Smooth muscle cell of the umbilical artery (primary cell): ENCODE results near the gene TFEB. TPM values are rescaled to one million over a fixed set of nuclear protein-coding genes. Genes with fewer than 3 reads are reported as not detected.

ENCODE experiments used
- total RNA-seq: library from RNA; depleted of rRNA; stranded (reverse); fragments of >200 nt; gene quantifications from 2 replicates; pipeline ENCODE4 v1.2.3, GENCODE V29; 2014

TFEB gene
- 4.2 and 5.3 TPM in 2 replicates for total RNA-seq

DNA sequence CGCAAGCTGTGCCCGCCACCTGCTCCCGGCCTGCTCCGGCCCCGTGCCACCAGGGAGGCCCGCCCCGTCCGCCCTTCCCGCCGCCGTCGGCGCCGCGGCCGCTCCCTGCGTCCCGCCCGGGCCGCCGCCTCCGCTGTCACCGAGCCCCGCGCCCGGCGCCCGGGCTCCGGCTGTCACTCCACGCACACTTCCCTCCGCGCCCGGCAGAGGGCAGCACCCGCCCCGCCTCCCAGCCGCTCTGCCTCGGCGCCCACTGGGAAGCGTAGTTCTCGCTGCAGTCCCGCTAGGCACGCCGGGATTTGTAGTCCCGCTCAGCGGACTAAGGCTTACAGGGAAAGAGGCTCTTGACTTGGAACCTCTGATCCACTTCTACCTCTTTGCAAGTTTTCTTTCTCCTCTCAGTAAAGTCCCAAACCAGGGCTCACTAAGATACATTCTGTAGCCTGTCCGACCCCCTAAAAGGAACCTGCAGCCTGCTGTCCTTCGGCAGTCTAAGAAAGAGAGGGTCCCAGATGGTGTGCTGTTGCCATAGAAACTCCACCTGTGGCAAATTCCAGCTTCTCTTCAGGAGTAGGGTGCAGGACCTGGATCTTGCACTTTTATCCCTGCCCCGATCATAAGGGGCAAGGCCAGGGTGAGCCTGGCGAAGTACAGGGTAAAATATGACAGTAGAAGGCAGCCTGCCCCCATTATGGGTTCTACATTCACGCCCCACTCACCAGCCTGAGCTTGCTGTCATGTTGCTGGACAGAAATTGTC, at the start of gene TFEB:
TFEB (minus strand) TSS at position 182 of the 759 bp plus-strand sequence. CDS start 44,395 bp downstream, outside the sequence.

GRCh38 chr6:41780551-41781365, 45.4 kb upstream of the TFEB start, which contains the start of gene PRICKLE4:
PRICKLE4 (plus strand) TSS chr6:41780782; CDS start chr6:41783474, 2,692 bp downstream.

GRCh38 chr6:41779788-41780550, 44.6 kb upstream of the TFEB start, which contains the start of gene FRS3:
FRS3 (minus strand) TSS chr6:41779900; CDS start chr6:41776987, 2,913 bp downstream.

DNA sequence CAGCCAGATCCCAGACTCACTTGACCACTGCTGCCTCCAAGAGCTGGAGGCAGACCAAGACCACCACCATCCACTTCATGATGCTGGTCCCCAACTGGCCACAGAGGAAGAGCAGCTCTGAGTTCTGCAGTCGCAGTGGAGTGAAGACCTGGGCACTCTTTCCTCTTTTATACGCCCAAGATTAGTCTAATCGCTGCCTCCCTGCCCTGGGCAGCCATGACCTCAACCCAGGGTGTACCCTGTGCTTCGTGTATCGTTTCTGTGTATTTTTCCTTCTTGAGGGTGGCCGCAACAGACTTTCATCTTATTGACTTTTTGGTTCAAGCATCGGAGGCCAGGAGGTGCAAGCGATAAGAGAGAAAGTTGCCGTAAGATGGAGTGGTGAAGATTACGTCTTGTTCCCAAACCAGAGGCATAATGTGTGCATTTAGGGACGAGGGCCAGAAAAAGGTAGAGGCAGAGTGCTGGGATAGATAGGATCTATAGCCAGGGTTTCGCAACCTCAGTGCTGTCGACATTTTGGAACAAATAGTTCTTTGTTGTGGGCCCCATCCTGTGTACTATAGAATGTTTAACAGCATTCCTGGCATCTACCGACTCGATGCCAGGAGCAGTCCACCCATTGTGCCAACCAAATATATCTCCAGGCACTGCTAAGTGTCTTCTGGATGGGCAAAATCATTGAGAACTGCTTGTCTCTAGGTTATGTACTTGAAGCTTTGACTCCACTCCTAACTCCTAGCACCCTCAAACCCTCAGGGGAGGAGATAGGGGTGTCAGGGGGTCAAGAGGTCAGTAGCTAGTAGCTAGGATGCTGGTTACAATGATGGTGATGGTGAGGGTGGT, 12.1 kb upstream of the TFEB start, which contains the start of gene PGC:
PGC (minus strand) TSS at position 142 of the 846 bp plus-strand sequence; CDS start at position 79, 63 bp downstream.

DNA sequence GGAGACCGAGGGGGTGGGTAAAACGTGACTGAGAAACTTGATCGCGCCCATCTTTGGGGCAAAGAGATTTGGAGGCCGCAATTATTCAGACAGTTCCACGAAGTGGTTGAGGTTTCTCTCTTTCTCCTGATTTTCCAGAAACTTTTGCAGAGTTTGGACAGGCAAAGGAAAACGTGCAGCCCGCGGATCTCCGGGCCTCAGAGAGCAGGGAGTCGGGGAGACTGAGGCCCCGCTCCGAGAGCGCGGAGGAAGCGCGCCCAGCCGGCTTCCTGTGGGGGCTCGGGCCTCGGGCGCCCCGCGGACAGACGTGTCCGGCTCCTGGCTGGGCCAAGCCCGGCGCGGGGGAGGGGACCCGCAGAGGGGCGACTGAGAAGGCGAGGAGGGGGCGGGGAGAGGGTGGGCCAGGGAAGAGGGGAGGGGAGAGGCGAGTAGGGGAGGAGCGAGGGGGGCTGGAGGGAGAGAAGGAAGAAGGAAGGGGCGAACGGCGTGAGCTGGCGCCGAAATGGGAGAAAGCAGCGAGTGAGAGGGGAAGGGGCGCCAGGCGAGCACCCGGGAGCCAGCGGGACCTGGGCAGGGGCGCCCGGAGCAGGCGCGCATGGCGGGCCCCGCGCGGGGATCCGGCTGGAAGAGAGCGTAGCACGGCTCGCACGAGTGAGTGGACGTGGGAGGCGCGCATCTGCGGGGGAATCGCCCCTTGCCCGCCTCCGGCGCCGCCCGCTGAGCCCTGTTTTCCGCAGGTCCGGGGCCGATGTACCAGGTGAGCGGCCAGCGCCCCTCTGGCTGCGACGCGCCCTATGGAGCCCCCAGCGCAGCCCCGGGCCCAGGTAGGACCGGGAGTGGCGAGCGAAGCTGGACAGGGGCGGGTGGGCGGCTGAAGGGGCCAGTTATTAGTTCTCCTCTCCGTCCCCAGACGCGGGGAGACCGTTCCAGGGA, 97.1 kb downstream of the TFEB start, which contains the start of gene MDFI:
MDFI (plus strand) TSS at position 467 of the 933 bp plus-strand sequence; CDS start at position 749, 282 bp downstream.

Other genes starting within 250 kb of the TFEB start
- gene FOXP4, start 189.2 kb downstream of the TFEB start, total RNA-seq = 3.0 and 7.2 TPM in 2 replicates
- 0.83 and 7.4 TPM in 2 replicates for gene MDFI, start 97.1 kb downstream of the TFEB start, total RNA-seq
- gene PGC, start 11.8 kb upstream of the TFEB start, total RNA-seq = not detected in 2 replicates
- gene FRS3, start 44.3 kb upstream of the TFEB start, total RNA-seq = 1.2 and 2.4 TPM in 2 replicates
- 0.23 and 1.2 TPM in 2 replicates for gene PRICKLE4, start 45.2 kb upstream of the TFEB start, total RNA-seq
- 48.6 and 52.3 TPM in 2 replicates for gene TOMM6, start 52.1 kb upstream of the TFEB start, total RNA-seq
- gene USP49, start 159.8 kb upstream of the TFEB start, total RNA-seq = 2.1 and 3.1 TPM in 2 replicates
- gene MED20, start 185.5 kb upstream of the TFEB start, total RNA-seq = 26.0 and 28.8 TPM in 2 replicates
- 13.1 and 19.5 TPM in 2 replicates for gene BYSL, start 185.9 kb upstream of the TFEB start, total RNA-seq
- gene CCND3, start 206.2 kb upstream of the TFEB start, total RNA-seq = 8.6 and 18.5 TPM in 2 replicates